Stimulated activated CD8-positive, alpha-beta memory T cell treated with anti-CD3 and anti-CD28 coated beads, Interleukin-4, amount 100 ng/mL, for 4 hours (primary cell): Measurements from ENCODE around the gene ATP13A2.

Experiments
- DNase-seq, 2 donors: peaks; one replicate each; pipeline ENCODE4 v3.0.0-alpha.2; 2020; ENCODE audit warnings: low read depth in 2 of 2, low spot score in 1 of 2

Gene ATP13A2

DNA sequence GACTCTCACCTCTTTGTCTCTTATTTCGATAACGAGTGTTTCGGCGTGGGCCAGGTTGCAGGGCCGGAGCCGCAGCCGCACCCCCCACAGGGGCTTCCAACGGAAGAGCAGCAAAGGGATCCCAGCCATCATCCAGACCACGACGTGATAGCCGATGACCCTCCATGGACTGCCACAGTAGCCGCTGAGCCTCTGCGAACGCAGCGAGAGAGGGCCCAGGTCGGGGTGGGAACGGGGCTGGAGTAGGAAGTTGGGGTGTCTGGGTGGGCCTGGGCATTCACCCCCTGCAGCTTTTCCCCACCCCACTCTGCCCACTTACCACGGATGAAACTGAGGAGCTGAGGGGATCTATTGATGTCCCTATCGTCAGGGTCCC lies 6.4 kb downstream of the ATP13A2 start:
- DNase-seq = no peak

- no peak for DNase-seq
Measured at GRCh38 chr1:17004466-17005364, 7.0 kb downstream of the ATP13A2 start.

DNA sequence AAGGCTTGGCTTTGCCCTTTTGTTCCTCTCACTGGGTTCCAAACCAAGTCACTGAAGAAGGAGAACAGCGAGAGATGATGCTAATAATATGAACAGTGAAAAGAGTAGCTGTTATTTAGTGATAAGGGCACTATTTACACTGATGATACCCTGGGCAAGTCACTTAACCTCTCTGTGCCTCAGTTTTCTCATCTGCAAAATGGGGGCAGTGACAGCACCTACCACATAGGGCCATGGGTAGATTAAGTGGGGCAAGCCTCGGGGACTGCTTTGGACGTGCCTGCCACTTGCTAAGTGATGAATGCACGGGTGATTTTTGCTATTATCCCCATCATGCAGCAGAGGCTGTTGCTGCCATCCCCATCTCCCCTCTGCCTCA lies 9.2 kb downstream of the ATP13A2 start:
- DNase-seq = no peak

- no peak for DNase-seq
Measured at GRCh38 chr1:17001760-17002523, 9.8 kb downstream of the ATP13A2 start.

DNA sequence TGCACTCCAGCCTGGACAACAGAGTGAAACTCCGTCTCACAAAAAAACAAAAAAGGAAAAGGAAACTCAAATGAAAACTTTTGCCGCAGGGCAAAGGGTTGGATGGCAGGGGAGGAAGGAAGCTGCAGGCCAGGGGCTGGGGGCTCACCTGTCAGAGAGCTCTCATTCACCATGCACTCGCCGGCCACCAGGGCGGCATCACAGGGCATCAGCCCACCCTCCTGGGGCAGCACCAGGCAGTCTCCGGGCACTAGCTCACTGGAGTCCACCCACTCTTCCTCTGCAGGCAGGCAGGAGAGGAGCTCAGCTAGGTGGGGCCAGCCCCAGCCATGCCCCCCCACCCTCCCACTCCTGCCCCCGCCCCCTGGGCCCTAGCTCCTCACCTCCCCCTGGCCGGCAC lies 11.9 kb downstream of the ATP13A2 start:
- DNase-seq = no peak

- no peak for DNase-seq
Measured at GRCh38 chr1:16998589-16998988, 13.1 kb downstream of the ATP13A2 start.

- DNase-seq = no peak
Measured at GRCh38 chr1:16996845-16997244, 14.9 kb downstream of the ATP13A2 start.

DNA sequence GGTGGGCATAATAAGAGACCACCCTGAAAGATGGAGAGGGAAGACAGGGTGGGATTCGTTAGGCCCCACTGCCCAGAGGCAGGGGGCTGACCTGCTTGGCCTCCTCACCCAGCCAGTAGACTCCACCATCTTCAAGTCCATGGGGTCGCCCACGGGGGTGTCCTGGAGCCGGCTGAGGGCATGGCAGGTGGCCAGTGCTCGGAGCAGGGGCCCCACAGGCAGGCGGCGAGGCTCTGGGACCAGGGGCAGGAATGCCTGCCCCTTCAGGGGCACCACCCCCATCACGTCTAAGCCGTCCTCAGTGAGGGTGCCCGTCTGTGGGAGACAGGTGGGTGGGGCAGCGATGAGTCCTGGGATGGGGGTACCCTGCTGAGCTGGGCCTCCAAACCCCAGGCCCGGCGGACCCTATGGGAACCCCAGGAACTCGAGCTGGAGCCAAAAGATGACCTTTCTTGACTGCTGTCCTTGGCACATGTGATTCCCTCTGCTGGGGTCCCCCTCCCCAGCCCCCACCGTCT lies 18.1 kb downstream of the ATP13A2 start:
- DNase-seq = no peak

DNA sequence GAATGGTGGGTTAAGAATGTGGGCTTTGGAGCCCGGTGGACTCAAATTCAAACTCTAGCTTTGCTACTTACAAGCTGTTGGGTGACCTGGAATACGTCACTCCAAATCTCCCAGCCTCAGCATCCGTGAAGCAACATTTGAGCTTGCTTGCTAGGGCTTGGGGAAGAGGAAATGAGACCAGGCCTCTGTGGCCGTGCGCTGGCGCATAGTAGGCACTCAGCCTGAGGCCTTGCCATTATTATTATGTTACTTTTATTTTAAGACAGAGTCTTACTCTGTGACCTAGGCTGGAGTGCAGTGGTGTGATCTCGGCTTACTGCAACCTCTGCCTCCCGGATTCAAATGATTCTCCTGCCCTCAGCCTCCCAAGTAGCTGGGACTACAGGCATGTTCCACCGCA lies 19.1 kb downstream of the ATP13A2 start:
- DNase-seq = no peak

DNA sequence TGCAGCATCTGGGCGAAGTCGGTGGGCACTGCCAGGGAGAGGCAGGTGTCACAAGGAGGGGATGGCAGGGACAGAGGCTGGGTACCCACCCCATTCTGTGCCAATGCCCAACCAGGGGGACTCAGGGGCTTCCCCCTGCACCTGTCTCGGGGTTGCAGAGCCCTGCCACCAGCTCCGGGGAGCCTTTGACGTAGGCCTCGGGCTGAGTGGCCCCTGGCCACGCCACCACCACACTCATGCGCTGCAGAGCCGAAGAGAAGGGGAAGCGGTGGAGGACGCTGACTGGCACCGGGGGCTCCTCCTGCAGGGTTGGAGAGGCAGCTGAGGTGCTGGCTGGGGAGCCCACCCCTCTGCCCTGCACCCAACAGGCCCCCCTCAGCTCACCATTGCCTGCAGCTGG lies 19.6 kb downstream of the ATP13A2 start:
- DNase-seq = no peak

DNA sequence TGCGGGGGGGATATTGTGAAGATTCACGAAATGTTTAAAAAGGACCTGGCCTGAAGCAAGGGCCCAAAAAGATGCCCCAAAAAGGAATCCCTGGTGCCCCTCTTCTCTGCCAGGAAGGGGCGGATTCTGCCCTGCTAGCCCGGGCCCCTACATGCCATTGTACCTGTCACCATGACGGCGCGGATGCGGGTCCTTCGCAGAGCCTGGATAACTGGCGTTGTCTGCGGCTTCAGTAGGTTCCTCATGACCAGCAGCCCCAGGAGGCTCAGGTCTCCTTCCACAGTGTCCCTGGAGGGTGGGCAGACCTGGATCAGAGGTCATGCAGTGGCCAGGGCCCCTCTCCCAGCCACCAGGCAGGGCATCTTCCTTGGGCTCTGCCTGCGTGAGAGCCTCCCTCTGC lies 20.2 kb downstream of the ATP13A2 start:
- no peak for DNase-seq

DNA sequence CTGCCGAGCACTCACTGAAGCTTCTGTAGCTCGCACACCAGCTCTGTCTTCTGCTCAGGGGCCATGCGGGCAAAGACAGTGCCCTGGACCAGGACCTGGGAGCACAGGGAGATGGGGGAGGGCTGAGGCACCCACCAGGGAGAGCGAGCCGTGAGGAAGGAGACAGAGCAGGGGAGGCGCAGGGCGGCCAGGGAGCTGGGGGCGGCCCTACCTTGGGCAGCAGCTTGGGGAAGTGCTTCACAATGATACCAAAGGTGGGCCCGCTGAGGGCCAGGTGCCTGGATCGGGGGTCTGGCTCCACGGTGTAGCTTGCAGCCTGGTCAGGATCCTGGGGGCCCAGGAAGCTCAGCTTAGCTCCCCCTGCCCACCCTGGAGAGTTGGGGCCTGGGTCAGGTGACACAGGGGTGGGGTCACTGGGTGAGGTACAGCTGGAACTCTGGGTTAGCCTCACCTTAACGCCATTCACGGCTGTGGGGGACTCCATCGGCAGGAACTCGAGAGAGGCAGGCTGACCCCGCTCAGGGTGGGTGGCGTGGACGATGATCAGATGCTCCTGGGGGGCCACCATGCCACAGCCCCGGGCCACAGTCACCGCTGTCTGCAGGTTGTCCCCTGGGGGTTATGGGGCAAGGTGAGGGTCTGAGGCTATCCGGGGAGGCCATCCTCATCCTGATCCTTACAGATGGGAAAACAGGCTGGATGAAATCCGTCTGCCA lies 21.9 kb downstream of the ATP13A2 start:
- no peak for DNase-seq

DNA sequence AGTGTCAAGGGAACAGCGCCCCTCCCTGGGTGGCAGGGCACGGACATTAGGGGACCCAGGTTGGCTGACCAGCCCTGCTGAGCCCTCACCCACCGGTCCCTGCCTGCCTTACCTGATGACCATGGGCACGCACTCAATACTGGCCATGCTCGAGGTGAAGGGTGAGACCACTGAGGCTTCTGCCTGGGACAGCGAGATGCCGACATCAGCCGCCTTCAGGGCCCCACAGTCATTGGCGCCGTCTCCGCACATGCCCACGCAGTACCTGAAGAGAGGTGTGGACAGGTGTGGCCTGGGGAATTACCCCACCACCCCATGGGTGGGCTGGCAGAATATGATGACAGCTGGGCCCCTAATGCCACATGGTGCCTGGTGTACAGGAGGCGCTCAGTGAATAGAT lies 23.5 kb downstream of the ATP13A2 start:
- DNase-seq = no peak

DNA sequence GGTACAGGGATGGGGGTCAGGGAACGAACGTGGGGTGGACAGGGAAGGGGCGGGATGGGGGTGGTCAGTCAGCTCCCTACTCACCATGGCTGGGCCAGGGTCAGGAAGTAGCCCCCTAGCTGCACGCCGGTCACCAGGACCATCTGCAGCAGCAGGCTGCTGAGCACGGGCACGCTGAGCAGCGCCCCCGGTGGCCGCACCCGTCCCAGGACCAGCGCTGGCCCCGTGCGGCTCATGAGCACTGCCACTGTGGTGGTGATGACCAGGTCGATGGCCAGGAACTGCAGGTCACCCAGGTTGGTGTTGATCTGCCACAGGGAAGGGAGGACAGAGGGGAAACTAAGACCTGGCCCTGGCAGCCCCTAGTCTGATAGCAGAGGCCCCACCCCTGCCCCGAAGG lies 24.8 kb downstream of the ATP13A2 start:
- DNase-seq = no peak

- DNase-seq = no peak
Measured at GRCh38 chr1:16986560-16986959, 25.2 kb downstream of the ATP13A2 start.

DNA sequence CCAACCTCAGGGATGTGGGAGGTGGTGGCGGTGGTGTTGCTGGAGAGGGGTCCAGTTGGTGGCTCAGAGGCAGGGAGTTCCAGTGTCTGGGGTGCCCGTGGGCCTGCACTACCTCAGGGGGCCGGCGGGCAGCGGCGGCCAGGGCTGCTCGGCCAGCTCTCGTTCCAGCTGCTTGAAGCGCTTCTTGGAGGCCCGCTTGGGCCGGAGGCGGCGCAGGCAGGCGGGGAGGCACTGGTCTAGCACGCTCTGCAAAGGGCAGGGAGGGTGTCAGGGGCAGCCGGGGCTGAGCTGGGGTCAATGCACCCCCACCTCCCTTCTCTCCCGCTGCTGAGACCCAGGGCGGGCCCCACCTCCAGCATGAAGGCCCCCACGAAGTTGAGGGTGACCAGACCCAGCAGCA lies 25.6 kb downstream of the ATP13A2 start:
- no peak for DNase-seq

DNA sequence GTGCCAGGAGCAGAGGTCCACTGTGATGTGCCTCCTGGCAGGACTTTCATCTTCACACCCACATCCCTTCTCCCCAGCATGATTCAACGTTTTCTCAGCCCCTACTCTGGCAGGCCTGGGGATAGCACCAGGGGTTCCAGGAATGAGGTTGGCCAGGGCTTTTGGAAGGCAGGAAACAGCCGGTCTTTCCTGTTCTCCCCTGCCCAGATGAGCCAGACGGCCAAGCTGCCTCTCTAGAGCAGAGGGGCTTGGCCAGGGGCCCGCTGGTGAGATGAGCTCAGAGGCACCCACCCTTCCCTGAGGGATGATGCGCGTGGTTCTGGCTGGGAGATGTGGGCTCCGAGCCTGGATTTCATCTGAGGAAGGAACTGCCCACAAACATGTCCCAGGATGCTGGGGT lies 27.0 kb downstream of the ATP13A2 start:
- DNase-seq = no peak

GRCh38 chr1:16983649-16984048 lies 28.1 kb downstream of the ATP13A2 start:
- no peak for DNase-seq

DNA sequence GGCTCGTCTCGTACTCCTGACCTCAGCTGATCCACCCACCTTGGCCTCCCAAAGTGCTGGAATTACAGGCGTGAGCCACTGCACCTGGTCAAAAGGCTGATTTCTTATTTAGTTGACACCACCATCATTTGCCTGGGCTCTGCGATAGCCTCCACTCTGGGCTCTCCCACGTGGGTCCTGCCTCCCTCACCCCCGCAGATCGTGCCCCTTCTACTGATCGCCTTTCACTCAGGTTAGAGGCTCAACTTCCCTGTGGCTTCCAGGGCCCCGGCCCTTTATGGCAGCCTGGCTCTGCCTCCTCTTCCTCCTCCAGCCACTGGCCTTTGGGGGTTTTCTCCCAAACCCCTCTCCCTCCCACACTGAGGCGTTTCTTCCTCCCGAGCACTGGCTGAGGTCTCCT lies 28.8 kb downstream of the ATP13A2 start:
- DNase-seq = no peak

DNA sequence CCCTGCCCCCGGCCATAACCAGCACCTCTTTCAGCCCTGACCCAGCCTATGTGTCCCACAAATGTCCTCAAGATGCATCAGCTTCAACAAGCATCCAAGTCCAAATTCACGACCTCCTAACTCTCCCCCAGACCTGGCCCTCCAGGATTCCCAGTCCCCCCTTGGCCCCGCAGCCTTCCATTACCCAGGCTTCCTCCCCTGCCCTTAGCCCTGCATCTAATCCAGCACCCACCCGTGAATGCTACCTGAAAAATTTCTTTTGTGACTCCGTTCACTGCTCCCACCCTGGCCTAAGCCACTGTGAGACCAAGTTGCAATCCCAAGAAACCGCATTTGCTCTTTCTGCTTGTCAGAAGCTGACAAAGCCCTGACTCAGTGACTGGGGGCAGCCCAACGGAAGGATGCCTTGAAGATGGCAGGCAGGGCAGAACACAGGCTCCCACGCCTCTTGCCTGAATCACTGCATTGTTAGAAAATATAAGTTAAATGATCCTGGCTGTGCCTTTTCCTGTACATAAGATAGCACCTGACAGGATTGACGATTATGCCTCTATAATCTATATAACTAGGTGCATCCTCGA lies 30.4 kb downstream of the ATP13A2 start:
- DNase-seq = no peak
